DOHH2 (cell line): Measurements from ENCODE around the gene ZNF474.

Source experiments
- H3F3A ChIP-seq: fragments of 200-600 bp; sonication (generic), shearing (Covaris generic); 2 replicates; pipeline ENCODE4 v1.6.0; 2016; ENCODE audit warnings: antibody characterized with exemption, mild to moderate bottlenecking; ENCODE audit not compliant: control insufficient read depth, insufficient read depth
- H3K27ac ChIP-seq: fragments of 200-600 bp; sonication (generic); 2 replicates; pipeline ENCODE4 v1.5.1; 2014; ENCODE audit warnings: low read depth, mild to moderate bottlenecking, low read length, moderate library complexity
- H3K27me3 ChIP-seq: fragments of 200-600 bp; sonication (generic); 2 replicates; pipeline ENCODE4 v1.6.1; 2014; ENCODE audit warnings: mild to moderate bottlenecking, low read length, mixed read lengths; ENCODE audit not compliant: control insufficient read depth
- H3K36me3 ChIP-seq: fragments of 200-600 bp; sonication (generic); 2 replicates; pipeline ENCODE4 v1.6.1; 2014; ENCODE audit warnings: mild to moderate bottlenecking, low read length, moderate library complexity, mixed read lengths; ENCODE audit not compliant: control insufficient read depth
- H3K4me1 ChIP-seq: fragments of 200-600 bp; sonication (generic); 2 replicates; pipeline ENCODE4 v1.6.1; 2014; ENCODE audit warnings: mild to moderate bottlenecking, low read length, mixed read lengths; ENCODE audit not compliant: control insufficient read depth
- H3K4me2 ChIP-seq: fragments of 200-600 bp; sonication (generic); 2 replicates; pipeline ENCODE4 v1.6.0; 2014; ENCODE audit warnings: mild to moderate bottlenecking, low read length, moderate library complexity
- H3K4me3 ChIP-seq: fragments of 200-600 bp; sonication (generic); 2 replicates; pipeline ENCODE4 v1.5.1; 2014; ENCODE audit warnings: mild to moderate bottlenecking, low read length, mixed read lengths
- H3K79me2 ChIP-seq: fragments of 200-600 bp; sonication (generic); 2 replicates; pipeline ENCODE4 v1.6.1; 2014; ENCODE audit warnings: mild to moderate bottlenecking, low read length, mixed read lengths; ENCODE audit not compliant: control insufficient read depth
- H3K9me2 ChIP-seq: fragments of 200-600 bp; sonication (generic); replicated peaks from 2 replicates; pipeline ENCODE4 v1.6.1; 2014; ENCODE audit warnings: mild to moderate bottlenecking, low read length, mixed read lengths; ENCODE audit not compliant: control insufficient read depth
- H3K9me3 ChIP-seq: fragments of 200-600 bp; sonication (generic); 2 replicates; pipeline ENCODE4 v1.6.1; 2014; ENCODE audit warnings: antibody characterized with exemption, low read length, mixed read lengths; ENCODE audit not compliant: control insufficient read depth, insufficient read depth
- H4K20me1 ChIP-seq: fragments of 200-600 bp; sonication (generic); 2 replicates; pipeline ENCODE4 v1.6.0; 2014; ENCODE audit warnings: low read depth, mild to moderate bottlenecking, antibody characterized with exemption, low read length, moderate library complexity; ENCODE audit not compliant: control insufficient read depth, insufficient read depth
- EZH2phosphoT487 ChIP-seq: fragments of 200-600 bp; sonication (generic); IDR thresholded peaks from 2 replicates; pipeline ENCODE4 v1.6.1; 2017; ENCODE audit warnings: borderline replicate concordance, mild to moderate bottlenecking, antibody characterized with exemption, low read length, moderate library complexity, mixed read lengths
- TF ChIP-seq, protein P1 (sequence below): fragments of 200-600 bp; sonication (generic); IDR thresholded peaks from one replicate; pipeline ENCODE4 v1.5.1; 2014; ENCODE audit warnings: antibody characterized with exemption, mild to moderate bottlenecking, low read depth, low read length; ENCODE audit not compliant: poor library complexity, severe bottlenecking

The ZNF474 gene

DNA sequence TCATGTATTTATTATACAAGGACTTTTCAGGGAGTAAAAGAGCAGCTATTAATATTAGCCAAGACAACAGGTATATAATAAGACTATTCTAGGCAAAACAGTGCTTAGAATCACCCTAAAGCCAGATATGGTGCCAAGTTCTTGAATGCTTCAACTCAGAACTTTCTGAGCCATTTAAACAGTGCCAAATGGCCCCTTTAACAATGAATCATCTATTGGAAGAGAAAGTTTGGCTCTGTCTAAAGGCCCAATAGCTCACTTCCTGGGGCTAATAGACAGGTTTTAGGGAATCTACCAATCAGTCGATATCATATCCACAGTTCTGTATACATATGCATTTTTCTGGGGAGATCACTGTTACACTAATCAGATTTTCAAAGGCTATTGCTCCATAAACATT lies 42.9 kb downstream of the ZNF474 start:
- no peaks in the 10 kb centered on the region for H3F3A ChIP-seq
- no peaks in the 10 kb centered on the region for H3K4me1 ChIP-seq
- no peaks in the 10 kb centered on the region for H3K9me2 ChIP-seq
- TF ChIP-seq EZH2phosphoT487, result no peak
- TF ChIP-seq, protein P1, sequence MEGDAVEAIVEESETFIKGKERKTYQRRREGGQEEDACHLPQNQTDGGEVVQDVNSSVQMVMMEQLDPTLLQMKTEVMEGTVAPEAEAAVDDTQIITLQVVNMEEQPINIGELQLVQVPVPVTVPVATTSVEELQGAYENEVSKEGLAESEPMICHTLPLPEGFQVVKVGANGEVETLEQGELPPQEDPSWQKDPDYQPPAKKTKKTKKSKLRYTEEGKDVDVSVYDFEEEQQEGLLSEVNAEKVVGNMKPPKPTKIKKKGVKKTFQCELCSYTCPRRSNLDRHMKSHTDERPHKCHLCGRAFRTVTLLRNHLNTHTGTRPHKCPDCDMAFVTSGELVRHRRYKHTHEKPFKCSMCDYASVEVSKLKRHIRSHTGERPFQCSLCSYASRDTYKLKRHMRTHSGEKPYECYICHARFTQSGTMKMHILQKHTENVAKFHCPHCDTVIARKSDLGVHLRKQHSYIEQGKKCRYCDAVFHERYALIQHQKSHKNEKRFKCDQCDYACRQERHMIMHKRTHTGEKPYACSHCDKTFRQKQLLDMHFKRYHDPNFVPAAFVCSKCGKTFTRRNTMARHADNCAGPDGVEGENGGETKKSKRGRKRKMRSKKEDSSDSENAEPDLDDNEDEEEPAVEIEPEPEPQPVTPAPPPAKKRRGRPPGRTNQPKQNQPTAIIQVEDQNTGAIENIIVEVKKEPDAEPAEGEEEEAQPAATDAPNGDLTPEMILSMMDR, result no peak
- H3K27me3 ChIP-seq, result no peaks in the 10 kb centered on the region
- H3K27ac ChIP-seq, result no peak overlapping the region
- no peaks in the 10 kb centered on the region for H3K36me3 ChIP-seq
- H3K4me2 ChIP-seq, result no peak overlapping the region
- no peak overlapping the region for H3K4me3 ChIP-seq
- peaks cover 3% of the 10 kb centered on the region; the same call in 1 of the 2 replicates for H3K9me3 ChIP-seq
- no peaks in the 10 kb centered on the region for H3K79me2 ChIP-seq
- no peaks in the 10 kb centered on the region for H4K20me1 ChIP-seq

- Histone ChIP-seq H3F3A (no peaks in the 10 kb centered on the region), H3K27me3 (no peaks in the 10 kb centered on the region), H3K9me3 (peaks cover 3% of the 10 kb centered on the region; the same call in 1 of the 2 replicates), H4K20me1 (no peaks in the 10 kb centered on the region), H3K9me2 (no peaks in the 10 kb centered on the region), H3K4me1 (no peaks in the 10 kb centered on the region), H3K4me3 (no peak overlapping the region), H3K4me2 (no peak overlapping the region), H3K27ac (no peak overlapping the region), H3K79me2 (no peaks in the 10 kb centered on the region), H3K36me3 (no peaks in the 10 kb centered on the region)
- TF ChIP-seq, protein P1, result no peak
These were observed 44.4 kb downstream of the ZNF474 start for GRCh38 chr5:122173474-122174415.

DNA sequence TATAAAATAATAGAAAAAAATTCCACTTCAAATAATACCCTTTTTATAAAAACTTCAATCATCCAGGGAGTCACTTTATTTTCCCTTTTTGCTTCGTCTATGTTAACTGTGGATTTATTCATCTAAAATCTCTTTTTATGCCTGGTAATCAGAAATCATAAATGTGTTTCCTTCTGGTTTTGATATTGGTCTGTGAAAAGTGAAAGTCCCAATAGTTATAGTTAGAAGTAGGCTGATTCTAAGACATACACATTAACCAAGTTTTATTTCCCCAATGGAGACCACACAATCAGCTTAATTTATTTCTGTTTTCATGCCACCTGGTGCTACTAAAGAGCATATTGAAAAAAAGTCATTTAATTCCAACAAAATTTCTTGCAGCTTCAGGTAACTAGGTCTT lies 45.7 kb downstream of the ZNF474 start:
- Histone ChIP-seq H3K4me3 (no peak overlapping the region), H3K4me2 (no peak overlapping the region), H3K9me2 (no peaks in the 10 kb centered on the region), H3F3A (no peaks in the 10 kb centered on the region), H3K27me3 (no peaks in the 10 kb centered on the region), H3K79me2 (no peaks in the 10 kb centered on the region), H3K9me3 (no peaks in the 10 kb centered on the region), H3K36me3 (no peaks in the 10 kb centered on the region), H3K27ac (no peak overlapping the region), H3K4me1 (no peaks in the 10 kb centered on the region), H4K20me1 (no peaks in the 10 kb centered on the region)
- TF ChIP-seq, protein P1, result no peak
- TF ChIP-seq EZH2phosphoT487, result no peak
